GM08714 (cell line): Measurements from ENCODE around the gene NRG2.

ENCODE experiments used
- H3K4me3 ChIP-seq: fragments of 200-500 bp; sonication (Bioruptor generic); 2 replicates; pipeline ENCODE4 v1.5.1; 2014; ENCODE audit warnings: mild to moderate bottlenecking, low read length, inconsistent platforms
- ZNF274 ChIP-seq: IDR thresholded peaks from 2 replicates; pipeline ENCODE4 v1.6.1; 2012; ENCODE audit warnings: mild to moderate bottlenecking, low read depth, low read length

Gene NRG2

DNA sequence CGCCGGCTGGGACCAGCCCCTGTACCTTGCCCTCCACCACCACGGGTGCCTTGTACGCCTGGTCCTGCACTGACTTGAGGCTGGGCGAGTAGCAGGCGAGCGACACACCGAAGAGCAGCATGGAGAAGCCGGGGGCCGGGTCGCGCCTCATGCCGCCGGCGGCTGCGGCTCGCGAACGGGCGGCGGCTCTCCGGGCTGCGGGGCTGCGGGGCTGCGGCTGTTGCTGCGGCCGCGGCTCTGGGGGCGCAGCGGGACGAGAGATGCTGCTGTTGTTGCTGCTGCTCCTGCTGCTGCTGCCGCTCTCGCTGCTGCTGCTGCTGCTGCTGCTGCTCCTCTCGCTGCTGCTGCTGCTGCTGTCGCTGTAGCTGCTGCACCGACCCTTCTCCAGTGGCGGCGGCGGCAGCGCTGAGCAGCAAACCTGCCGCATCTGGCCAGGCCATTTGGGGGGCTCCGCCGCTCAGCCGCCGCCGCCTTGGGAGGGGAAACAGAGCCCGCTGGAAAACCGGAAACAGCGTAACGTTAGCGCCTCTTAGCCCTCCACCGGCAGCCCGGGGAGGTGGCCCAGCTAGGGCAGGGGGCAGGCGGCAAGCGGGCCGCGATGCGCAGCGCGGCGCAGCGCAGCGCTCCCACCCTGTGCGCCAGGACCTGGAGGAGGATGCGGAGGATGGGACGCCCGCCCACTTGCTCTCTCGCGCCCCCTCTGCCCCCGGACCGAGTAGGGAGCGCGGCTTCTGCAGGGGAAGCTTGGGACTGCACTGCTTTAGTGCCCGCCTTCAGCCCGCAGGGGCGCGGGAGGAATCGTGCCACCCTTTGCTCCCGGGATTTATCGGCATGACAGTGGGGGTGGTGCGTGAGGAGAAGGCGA is at the start of gene NRG2:
Gene NRG2 (minus strand): TSS at position 657 of the 865 bp plus-strand sequence.
- no peak for TF ChIP-seq ZNF274
- H3K4me3 ChIP-seq = peak within 1 kb of the TSS; percentile 83

DNA sequence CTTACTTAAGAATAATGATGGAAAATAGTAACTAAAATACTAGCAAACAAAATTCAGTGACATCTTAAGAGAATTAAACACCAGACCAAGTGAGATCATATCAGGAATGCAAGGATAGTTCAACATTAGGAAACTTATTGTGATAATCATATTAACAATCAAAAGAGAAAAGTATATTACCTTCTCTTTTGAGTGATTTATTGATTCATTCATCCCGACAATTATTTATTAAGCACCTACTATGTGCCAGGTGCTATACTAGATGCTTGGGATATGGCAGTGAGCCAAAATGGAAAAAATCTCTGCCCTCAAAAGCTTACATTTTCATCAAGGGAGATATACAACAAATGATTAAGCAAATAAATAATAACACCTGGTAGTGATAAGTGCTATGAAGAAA is 47.2 kb upstream of the NRG2 start:
- H3K4me3 ChIP-seq = no peak overlapping the region
- no peak for TF ChIP-seq ZNF274

DNA sequence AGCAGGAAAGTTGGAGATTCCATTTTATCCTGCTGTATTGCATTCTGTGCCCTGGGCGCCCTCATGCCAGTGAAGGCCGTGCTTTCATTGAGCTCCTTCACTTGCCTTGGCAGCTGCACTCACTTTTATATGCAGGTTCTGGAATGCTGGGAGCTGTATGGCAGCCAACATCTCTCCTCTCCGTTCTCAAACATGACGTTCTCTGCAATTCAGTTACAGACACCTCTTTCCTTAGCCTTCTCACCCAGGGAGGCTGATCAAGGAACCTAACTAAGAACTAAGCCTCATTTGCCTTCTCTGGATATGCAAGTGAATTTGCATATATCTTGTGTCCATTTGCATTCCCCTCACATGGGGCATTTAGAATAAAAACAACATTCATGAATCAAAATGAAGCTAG is 41.4 kb upstream of the NRG2 start:
- H3K4me3 ChIP-seq = no peak overlapping the region
- no peak for TF ChIP-seq ZNF274

DNA sequence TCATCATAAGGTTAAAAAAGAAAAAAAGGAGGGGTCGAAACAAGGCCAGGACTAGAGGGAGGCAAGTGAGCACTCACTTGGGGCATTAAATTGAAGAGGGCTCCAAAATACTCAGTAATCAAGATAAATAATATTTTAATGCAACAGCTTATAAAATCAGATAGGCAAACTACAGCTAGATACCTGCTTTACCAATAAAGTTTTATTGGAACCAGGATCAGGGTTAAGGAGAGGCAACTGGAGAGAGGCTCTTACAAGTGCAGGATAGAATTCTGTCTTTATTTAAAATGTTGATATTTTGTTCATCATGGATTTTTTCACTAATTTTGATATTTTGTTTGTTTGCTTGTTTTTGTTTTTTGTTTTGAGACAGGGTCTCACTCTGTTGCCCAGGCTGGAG is 40.6 kb upstream of the NRG2 start:
- no peak overlapping the region for H3K4me3 ChIP-seq
- no peak for TF ChIP-seq ZNF274

DNA sequence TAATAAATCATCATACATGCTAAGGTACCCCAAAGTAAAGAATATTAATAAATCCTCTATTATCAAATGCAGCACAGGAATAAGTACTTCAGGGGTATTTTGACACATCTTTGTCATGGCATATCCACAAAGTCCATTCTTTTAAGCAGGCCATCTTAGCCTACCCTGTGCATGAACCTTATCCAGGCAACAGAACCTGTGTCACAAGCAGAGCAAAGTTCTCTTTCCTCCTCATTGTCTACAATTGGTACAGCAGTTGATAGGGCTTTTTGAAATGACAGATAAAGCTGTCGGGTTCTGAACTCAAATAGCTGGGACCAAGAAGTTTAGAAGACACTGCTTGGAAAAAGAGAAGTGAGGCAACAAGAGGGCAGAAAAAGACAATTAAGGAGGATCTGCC is 40.0 kb upstream of the NRG2 start:
- no peak for TF ChIP-seq ZNF274
- H3K4me3 ChIP-seq = no peak overlapping the region

DNA sequence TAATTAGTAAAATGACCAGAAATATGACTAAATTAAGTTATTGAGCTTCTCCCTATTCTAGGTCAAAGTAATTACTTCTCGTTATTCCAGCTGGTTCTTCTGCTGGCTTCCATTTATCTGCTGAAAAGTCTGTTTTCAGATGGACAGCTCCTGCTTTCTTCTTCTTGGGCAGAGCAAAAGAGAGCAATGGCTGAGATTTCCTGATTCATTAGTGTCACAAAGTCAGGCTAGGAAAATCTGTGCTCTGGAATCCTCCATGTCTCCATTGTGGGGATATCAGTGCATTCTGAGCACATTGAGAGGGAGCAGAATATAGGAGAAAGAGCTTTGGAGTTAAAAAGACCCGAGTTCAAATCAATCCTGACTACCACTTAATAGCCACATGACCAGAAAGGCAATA is 33.7 kb upstream of the NRG2 start:
- no peak for TF ChIP-seq ZNF274
- H3K4me3 ChIP-seq = no peak overlapping the region

DNA sequence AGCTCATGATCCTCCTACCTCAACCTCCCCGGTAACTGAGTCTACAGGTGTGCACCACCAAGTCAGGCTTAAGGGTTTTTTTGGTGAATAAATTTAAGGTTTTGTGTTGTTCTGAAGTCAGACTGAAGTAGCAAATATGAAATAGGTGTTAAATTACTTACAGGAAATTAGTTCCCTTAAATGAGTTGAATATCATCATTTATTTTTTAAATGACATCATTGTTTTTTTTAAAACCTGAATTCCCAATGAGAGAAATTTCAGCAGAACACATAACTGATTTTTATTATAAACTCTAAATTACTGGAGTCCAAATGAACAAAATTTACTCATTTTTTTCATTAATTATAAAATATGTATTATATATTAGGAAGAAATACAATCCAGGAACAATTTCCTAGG is 33.0 kb upstream of the NRG2 start:
- no peak overlapping the region for H3K4me3 ChIP-seq
- TF ChIP-seq ZNF274 = no peak

DNA sequence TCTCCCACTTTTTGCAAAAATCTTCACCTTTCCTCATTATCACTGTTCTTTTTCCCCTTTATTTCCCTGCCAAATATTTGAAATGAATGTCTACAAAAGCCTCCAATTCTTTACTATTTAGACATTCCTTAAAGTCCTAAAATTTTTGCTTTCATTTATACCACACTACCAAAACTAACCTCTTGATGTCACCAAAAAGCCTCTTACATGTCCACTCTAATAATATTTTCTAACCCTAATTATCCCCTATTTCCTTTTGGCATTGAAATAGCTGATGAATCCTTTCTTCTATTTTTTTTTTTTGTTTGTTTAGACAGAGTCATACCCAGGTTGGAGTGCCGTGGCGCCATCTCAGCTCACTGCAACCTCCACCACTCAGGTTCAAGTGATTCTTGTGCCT is 32.3 kb upstream of the NRG2 start:
- no peak overlapping the region for H3K4me3 ChIP-seq
- TF ChIP-seq ZNF274 = no peak

DNA sequence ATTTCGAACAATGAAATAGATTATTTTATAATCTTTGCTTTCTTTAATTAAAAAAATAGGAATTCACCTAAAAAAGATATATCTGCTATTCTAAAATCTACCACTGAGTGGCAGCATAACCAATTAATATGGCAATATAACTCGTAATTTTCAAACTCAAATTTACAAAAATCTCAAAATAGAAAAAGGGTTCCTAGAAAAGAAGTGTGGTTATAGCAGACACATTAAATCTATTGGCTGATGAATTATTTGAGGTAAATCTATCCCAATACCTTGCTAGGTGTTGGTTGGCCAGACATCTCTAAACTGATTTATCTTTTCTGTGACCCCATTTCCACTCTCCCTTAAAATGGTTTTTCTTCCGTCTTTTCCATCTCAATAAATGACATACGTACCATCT is 30.2 kb upstream of the NRG2 start:
- no peak overlapping the region for H3K4me3 ChIP-seq
- no peak for TF ChIP-seq ZNF274

DNA sequence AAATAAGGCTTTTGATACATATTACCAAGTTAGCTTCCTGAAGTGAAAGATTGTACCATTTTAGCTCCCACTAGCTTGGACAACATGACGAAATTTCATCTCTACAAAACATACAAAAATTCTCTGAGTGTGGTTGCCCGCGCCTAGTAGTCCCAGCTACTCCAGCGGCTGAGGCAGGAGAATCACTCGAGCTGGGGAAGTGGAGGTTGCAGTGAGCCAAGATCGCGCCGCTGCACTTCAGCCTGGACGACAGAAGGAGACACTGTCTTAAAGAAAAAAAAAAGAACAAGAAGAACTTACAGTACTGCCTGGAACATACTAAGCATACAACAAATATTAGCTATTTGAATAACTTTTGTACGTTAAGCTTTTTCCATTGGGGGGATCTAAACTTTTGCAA is 29.7 kb upstream of the NRG2 start:
- H3K4me3 ChIP-seq = no peak overlapping the region
- TF ChIP-seq ZNF274 = no peak

DNA sequence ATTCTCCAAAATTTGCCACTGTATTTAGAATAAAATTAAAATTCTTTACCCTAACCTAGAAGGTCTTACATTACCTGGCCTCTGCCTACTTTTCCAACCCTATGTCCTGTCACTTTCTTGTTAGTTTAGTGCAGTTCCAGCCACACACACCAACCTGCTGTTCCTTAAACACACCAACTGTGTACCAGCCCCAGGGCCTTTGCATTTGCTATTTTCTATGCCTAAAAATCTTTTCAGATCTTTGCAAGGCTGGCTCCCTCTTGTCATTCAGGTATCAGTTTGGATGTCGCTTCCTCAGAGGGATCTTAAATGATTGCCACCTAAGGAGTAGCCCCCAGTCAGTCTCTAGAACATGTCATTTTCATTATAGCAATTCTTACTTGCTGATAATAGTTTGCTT is 17.7 kb upstream of the NRG2 start:
- no peak overlapping the region for H3K4me3 ChIP-seq
- TF ChIP-seq ZNF274 = no peak

DNA sequence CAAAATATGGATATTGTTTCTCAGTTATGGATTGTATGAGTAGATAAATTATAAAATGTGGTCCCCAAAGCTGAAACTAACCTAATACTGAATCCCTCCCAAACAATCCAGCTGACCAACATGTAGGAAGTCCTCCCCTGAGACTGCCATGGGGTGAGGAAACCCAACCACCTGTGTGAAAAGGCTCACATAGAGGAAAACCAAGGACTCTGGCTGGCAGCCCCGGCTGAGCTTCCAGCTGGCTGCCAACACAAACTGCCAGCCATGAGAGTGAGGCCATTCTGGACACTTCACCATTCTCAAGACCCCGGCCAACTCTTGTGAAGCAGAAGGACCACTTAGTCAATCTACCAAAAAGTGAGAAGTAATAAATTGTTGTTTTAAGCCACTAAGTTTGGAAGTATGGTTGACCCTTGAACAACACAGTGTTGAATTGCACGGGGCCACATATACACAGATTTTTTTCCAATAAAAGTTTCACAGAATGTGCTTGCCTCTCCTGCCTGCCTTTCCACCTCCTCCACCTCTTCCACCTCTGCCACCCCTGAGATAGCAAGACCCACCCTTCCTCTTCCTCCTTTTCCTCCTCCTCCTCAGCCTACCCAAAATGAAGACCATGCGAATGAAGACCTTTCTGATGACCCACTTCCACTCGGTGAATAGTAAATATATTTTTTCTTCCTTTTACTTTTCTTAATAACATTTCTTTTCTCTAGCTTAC is 15.3 kb upstream of the NRG2 start:
- no peak for TF ChIP-seq ZNF274
- no peak overlapping the region for H3K4me3 ChIP-seq

DNA sequence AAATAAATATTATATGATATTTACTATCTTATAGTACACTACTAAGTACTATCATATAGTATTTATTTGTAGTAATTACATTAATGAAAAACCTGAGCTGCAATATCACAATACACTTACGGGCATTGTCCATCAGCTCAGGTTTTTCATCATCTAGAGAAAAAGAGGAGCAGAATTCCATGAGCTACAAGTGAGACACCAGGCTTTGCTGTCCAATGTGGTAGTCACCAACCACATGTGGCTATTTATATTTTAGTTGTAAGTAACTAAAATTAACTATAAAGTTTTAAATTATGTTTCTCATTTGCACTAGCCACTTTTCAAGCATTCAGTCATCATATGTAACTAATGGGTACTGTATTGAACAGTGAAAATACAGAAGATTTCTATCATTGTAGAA is 13.8 kb upstream of the NRG2 start:
- TF ChIP-seq ZNF274 = no peak

DNA sequence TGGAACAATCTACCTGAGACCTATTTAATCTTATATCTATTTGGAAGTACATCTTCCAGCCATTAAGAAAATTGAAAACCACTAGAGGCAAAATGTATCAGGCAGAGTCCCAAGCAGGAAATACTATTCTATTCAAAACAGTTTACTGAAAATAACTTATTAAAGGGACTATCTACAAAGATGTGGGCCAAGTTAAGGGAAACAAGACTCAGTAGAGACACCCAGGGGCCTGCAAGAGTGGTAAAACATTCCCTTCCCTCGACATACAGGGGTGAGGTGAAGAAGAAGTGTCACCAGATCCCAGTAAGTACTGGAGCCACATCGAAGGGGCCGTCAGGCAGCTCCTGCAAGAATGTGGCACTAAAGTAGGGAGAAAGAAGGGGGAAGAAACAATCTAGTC is 12.1 kb upstream of the NRG2 start:
- no peak for TF ChIP-seq ZNF274
- no peak overlapping the region for H3K4me3 ChIP-seq

More for the DNA sequence above, 13.8 kb upstream of the NRG2 start:
- no peak overlapping the region for H3K4me3 ChIP-seq

DNA sequence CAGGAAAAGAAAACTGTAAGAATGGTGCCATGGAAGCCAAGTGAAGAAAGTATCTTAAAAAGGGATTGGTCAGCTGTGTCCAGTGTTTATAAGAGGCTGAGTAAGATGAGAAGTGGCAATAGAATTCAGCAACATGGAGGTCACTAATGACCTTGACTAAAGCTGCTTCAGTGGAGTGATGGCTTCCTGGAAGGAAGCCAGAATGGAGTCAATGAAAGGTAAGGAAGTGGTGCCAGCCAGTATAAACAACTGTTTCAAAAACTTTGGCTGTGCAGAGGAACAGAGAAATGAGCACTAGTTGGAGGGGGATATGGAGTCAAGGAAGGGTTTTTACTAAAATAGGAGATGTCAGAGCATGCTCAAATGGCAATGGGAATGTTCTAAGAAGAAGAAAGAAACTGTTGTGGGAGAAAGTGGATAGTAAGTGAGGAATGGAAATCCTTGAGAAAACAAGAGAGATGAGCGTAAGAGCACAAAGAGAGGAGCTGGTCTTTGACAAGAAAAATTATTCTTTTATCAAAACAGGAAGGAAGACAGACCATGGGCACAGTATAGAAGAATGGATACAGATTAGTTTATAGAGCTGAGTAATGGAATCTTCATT is 11.1 kb upstream of the NRG2 start:
- TF ChIP-seq ZNF274 = no peak
- H3K4me3 ChIP-seq = no peak overlapping the region

DNA sequence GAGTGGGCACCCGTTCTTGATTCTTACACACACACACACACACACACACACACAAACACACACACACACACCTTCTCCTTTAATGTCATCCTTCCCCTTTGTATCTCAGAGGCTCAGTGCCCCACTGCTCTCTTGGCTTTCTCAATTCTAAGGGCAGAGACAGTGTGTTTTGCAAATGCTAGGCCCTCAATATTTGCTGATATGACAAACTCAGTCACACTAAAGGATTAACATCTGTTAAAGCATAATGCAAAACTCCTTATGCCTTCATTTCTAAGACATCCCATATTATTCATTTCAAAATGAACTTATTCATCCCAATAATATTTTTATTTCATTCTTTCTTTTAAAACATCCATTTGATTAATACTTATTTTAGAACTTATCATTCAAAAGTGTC is 8.9 kb upstream of the NRG2 start:
- H3K4me3 ChIP-seq = no peak overlapping the region
- TF ChIP-seq ZNF274 = no peak
